ENCODE data around the gene TOMM6.

Gene TOMM6

DNA sequence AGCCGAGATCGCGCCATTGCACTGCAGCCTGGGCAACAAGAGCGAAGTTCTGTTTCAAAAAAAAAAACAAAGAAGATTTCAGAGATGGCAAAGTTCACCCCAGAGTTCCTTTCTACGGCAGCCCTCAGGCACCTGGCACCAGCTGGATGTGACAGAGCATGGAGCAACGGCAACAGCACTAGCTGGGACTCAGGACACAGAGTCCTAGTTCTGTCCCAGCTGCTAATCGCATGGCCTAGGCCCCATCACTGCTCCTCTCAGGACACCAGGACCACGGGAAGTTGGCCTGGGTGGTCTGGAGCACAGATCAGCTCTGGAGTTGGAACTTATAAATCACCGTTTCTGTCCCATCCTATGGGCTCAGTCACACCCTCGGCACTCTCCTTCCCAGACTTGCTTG lies 41.4 kb upstream of the TOMM6 start:
- H3K4me3 ChIP-seq (replicated peaks; ENCODE audit: insufficient read depth, low read length): no peak overlapping the region
- DNase-seq (ENCODE audit: low read depth in 1 of 2, low spot score in 1 of 2): no peak
- no peak for TF ChIP-seq SPI1 (IDR thresholded peaks at IDR 0.05; ENCODE audit: borderline replicate concordance, low read depth)
- TF ChIP-seq POLR2AphosphoS5 (IDR thresholded peaks at IDR 0.05; ENCODE audit: low read depth): no peak
- TF ChIP-seq, protein P1, sequence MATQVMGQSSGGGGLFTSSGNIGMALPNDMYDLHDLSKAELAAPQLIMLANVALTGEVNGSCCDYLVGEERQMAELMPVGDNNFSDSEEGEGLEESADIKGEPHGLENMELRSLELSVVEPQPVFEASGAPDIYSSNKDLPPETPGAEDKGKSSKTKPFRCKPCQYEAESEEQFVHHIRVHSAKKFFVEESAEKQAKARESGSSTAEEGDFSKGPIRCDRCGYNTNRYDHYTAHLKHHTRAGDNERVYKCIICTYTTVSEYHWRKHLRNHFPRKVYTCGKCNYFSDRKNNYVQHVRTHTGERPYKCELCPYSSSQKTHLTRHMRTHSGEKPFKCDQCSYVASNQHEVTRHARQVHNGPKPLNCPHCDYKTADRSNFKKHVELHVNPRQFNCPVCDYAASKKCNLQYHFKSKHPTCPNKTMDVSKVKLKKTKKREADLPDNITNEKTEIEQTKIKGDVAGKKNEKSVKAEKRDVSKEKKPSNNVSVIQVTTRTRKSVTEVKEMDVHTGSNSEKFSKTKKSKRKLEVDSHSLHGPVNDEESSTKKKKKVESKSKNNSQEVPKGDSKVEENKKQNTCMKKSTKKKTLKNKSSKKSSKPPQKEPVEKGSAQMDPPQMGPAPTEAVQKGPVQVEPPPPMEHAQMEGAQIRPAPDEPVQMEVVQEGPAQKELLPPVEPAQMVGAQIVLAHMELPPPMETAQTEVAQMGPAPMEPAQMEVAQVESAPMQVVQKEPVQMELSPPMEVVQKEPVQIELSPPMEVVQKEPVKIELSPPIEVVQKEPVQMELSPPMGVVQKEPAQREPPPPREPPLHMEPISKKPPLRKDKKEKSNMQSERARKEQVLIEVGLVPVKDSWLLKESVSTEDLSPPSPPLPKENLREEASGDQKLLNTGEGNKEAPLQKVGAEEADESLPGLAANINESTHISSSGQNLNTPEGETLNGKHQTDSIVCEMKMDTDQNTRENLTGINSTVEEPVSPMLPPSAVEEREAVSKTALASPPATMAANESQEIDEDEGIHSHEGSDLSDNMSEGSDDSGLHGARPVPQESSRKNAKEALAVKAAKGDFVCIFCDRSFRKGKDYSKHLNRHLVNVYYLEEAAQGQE (IDR thresholded peaks at IDR 0.05; ENCODE audit: insufficient replicate concordance, low read depth): no peak
- TF ChIP-seq, protein P2, sequence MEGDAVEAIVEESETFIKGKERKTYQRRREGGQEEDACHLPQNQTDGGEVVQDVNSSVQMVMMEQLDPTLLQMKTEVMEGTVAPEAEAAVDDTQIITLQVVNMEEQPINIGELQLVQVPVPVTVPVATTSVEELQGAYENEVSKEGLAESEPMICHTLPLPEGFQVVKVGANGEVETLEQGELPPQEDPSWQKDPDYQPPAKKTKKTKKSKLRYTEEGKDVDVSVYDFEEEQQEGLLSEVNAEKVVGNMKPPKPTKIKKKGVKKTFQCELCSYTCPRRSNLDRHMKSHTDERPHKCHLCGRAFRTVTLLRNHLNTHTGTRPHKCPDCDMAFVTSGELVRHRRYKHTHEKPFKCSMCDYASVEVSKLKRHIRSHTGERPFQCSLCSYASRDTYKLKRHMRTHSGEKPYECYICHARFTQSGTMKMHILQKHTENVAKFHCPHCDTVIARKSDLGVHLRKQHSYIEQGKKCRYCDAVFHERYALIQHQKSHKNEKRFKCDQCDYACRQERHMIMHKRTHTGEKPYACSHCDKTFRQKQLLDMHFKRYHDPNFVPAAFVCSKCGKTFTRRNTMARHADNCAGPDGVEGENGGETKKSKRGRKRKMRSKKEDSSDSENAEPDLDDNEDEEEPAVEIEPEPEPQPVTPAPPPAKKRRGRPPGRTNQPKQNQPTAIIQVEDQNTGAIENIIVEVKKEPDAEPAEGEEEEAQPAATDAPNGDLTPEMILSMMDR (IDR thresholded peaks at IDR 0.05; ENCODE audit: insufficient read depth, low read length): no peak
- TF ChIP-seq GABPA (IDR thresholded peaks at IDR 0.05; ENCODE audit: low read depth): no peak
- H3K27ac ChIP-seq (replicated peaks): no peak overlapping the region
- H3K27me3 ChIP-seq (ENCODE audit: insufficient read depth, poor library complexity, severe bottlenecking): no peaks in the 10 kb centered on the region

DNA sequence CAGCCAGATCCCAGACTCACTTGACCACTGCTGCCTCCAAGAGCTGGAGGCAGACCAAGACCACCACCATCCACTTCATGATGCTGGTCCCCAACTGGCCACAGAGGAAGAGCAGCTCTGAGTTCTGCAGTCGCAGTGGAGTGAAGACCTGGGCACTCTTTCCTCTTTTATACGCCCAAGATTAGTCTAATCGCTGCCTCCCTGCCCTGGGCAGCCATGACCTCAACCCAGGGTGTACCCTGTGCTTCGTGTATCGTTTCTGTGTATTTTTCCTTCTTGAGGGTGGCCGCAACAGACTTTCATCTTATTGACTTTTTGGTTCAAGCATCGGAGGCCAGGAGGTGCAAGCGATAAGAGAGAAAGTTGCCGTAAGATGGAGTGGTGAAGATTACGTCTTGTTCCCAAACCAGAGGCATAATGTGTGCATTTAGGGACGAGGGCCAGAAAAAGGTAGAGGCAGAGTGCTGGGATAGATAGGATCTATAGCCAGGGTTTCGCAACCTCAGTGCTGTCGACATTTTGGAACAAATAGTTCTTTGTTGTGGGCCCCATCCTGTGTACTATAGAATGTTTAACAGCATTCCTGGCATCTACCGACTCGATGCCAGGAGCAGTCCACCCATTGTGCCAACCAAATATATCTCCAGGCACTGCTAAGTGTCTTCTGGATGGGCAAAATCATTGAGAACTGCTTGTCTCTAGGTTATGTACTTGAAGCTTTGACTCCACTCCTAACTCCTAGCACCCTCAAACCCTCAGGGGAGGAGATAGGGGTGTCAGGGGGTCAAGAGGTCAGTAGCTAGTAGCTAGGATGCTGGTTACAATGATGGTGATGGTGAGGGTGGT lies 40.0 kb upstream of the TOMM6 start, which contains the start of gene PGC:
Gene PGC, minus strand, starts transcription at position 142 of the 846 bp plus-strand sequence. Its CDS starts 63 bp downstream, at position 79.
- TF ChIP-seq POLR2AphosphoS5 (IDR thresholded peaks at IDR 0.05; ENCODE audit: low read depth) (no peak), SPI1 (IDR thresholded peaks at IDR 0.05; ENCODE audit: borderline replicate concordance, low read depth) (no peak)
- TF ChIP-seq, protein P1 (IDR thresholded peaks at IDR 0.05; ENCODE audit: insufficient replicate concordance, low read depth): no peak
- TF ChIP-seq, protein P2 (IDR thresholded peaks at IDR 0.05; ENCODE audit: insufficient read depth, low read length): no peak
- Histone ChIP-seq H3K27me3 (ENCODE audit: insufficient read depth, poor library complexity, severe bottlenecking) (no peaks in the 10 kb centered on the region), H3K27ac (replicated peaks) (no peak within 1 kb of the TSS), H3K4me3 (replicated peaks; ENCODE audit: insufficient read depth, low read length) (no peak within 1 kb of the TSS)
- DNase-seq (ENCODE audit: low read depth in 1 of 2, low spot score in 1 of 2): no peak

DNA sequence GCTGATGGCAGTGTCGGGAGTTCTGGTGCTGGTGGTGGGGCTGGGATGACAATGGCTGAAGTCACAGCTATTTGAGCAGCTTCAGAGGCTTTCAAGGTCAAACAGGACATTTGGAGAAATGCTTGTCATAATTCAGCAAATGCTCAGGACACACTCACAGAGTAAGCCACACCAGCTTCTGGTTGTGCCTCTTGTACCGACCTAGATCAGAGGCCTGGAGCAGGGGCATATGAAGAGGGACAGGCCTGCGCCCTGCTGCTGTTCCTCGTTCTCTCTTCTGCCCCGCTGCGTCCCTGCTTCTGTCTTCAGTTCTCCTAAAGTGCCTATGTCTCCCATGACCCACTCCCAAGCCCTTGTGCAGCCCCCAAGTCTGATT lies 39.4 kb upstream of the TOMM6 start:
- no peak for TF ChIP-seq SPI1 (IDR thresholded peaks at IDR 0.05; ENCODE audit: borderline replicate concordance, low read depth)
- no peak for TF ChIP-seq GABPA (IDR thresholded peaks at IDR 0.05; ENCODE audit: low read depth)
- TF ChIP-seq, protein P2 (IDR thresholded peaks at IDR 0.05; ENCODE audit: insufficient read depth, low read length): no peak
- TF ChIP-seq, protein P1 (IDR thresholded peaks at IDR 0.05; ENCODE audit: insufficient replicate concordance, low read depth): no peak
- no peak for TF ChIP-seq POLR2AphosphoS5 (IDR thresholded peaks at IDR 0.05; ENCODE audit: low read depth)
- Histone ChIP-seq H3K4me3 (replicated peaks; ENCODE audit: insufficient read depth, low read length) (no peak overlapping the region), H3K27me3 (ENCODE audit: insufficient read depth, poor library complexity, severe bottlenecking) (no peaks in the 10 kb centered on the region), H3K27ac (replicated peaks) (no peak overlapping the region)
- DNase-seq (ENCODE audit: low read depth in 1 of 2, low spot score in 1 of 2): no peak
